HepG2 (cell line): Measurements from ENCODE around the gene EMC10. TPM values are rescaled to one million over a fixed set of nuclear protein-coding genes. Genes with fewer than 3 reads are reported as not detected.

ENCODE experiments used
- ATAC-seq: fragments of 200-7000 bp; cut with Tn5 transposase; 3 replicates; pipeline ENCODE4 v1.9.1; 2020; ENCODE audit warnings: mild to moderate bottlenecking, moderate library complexity
- BruUV-seq: library from RNA; stranded (reverse); fragments of 400-500 nt; replicated peaks from 2 replicates; lab custom pipeline; 2021; lab: Mats Ljungman, UMichigan
- CTCF ChIA-PET: fragments of 300-600 bp; formaldehyde crosslinking; extraction: SDS; loops from one replicate; lab custom pipeline; 2021; ENCODE audit warnings: low total read pairs, inconsistent platforms, low intra/inter-chr PET ratio; lab: Yijun Ruan, JAX
- POLR2A ChIA-PET: fragments of 350-600 bp; sonication (Branson Sonifier 250); formaldehyde crosslinking; loops from one replicate; lab custom pipeline; 2020; ENCODE audit warnings: antibody characterized with exemption, inconsistent platforms; lab: Yijun Ruan, JAX
- DNase-seq: peaks from one replicate; pipeline ENCODE4 v3.0.0-alpha.2; 2015; ENCODE audit warnings: low spot score
- FAIRE-seq: peaks from 3 replicates; lab custom pipeline; 2011; peaks lifted over from hg19 to GRCh38; lab: Jason Lieb, UNC
- H2AFZ ChIP-seq: one replicate; pipeline ENCODE4 v1.6.1; 2011; ENCODE audit warnings: low read length, inconsistent platforms
- H3K27ac ChIP-seq: fragments of 300-600 bp; 3 replicates; pipeline ENCODE4 v1.8.0; 2011; ENCODE audit warnings: mixed run types, mild to moderate bottlenecking, mixed read lengths, low read length, inconsistent platforms; ENCODE audit not compliant: insufficient read depth; ENCODE audit errors: extremely low read length
- H3K27me3 ChIP-seq, 2 experiments: fragments of 200-600 bp in 1 of 2; 2 replicates in 1 of 2; 3 replicates in 1 of 2; pipeline versions ENCODE4 v1.6.0 to v1.8.0; 2011; ENCODE audit warnings: low read length in 2 of 2, mild to moderate bottlenecking in 2 of 2, moderate library complexity in 2 of 2, inconsistent platforms in 1 of 2; ENCODE audit not compliant: insufficient read depth in 2 of 2, control insufficient read depth in 1 of 2
- H3K36me3 ChIP-seq, 2 experiments: fragments of 200-600 bp in 1 of 2; replicated peaks in 1 of 2; 2 replicates in 1 of 2; 3 replicates in 1 of 2; pipeline versions ENCODE4 v1.5.1 to v1.8.0; 2011; ENCODE audit warnings: low read length in 2 of 2, inconsistent platforms in 1 of 2; ENCODE audit not compliant: insufficient read depth in 2 of 2, control insufficient read depth in 1 of 2
- H3K4me1 ChIP-seq: 2 replicates; pipeline ENCODE4 v1.5.1; 2012; ENCODE audit warnings: low read length, inconsistent platforms; ENCODE audit not compliant: insufficient read depth
- H3K4me2 ChIP-seq: 2 replicates; pipeline ENCODE4 v1.6.0; 2011; ENCODE audit warnings: low read depth, low read length, inconsistent platforms
- H3K4me3 ChIP-seq, 3 experiments: fragments of 200-600 bp in 1 of 3; sonication (generic), shearing (Covaris generic) in 1 of 3; replicated peaks in 1 of 3; 2 replicates each; pipeline ENCODE4 v1.5.1; 2011 to 2016; ENCODE audit warnings: low read length in 3 of 3, inconsistent platforms in 2 of 3, low read depth in 2 of 3, mild to moderate bottlenecking in 2 of 3, control low read depth in 1 of 3, mixed read lengths in 1 of 3; ENCODE audit not compliant: insufficient read depth in 1 of 3
- H3K79me2 ChIP-seq: one replicate; pipeline ENCODE4 v1.6.1; 2011; ENCODE audit warnings: low read length, inconsistent platforms; ENCODE audit not compliant: insufficient read depth
- H3K9ac ChIP-seq: 2 replicates; pipeline ENCODE4 v1.6.0; 2011; ENCODE audit warnings: mild to moderate bottlenecking, low read depth, low read length, inconsistent platforms; ENCODE audit not compliant: insufficient read depth
- H3K9me3 ChIP-seq: 2 replicates; pipeline ENCODE4 v1.5.1; 2012; ENCODE audit warnings: mild to moderate bottlenecking, low read length
- H4K20me1 ChIP-seq: 2 replicates; pipeline ENCODE4 v1.6.0; 2011; ENCODE audit warnings: inconsistent platforms, mild to moderate bottlenecking, low read length, moderate library complexity; ENCODE audit not compliant: insufficient read depth
- CHD2 ChIP-seq: IDR thresholded peaks from 2 replicates; pipeline ENCODE4 v1.6.1; 2011; ENCODE audit warnings: low read depth, low read length, improper control_type of control experiment
- GATA4 ChIP-seq: sonication (generic); IDR thresholded peaks from 2 replicates; pipeline ENCODE4 v1.6.1; 2016; ENCODE audit warnings: antibody characterized with exemption, low read depth, borderline replicate concordance
- MEF2D ChIP-seq: sonication (generic); formaldehyde crosslinking; IDR thresholded peaks from 2 replicates; pipeline ENCODE4 v1.5.1; 2020; ENCODE audit warnings: mild to moderate bottlenecking, missing genetic modification reagents
- NRL ChIP-seq: sonication (generic); formaldehyde crosslinking; IDR thresholded peaks from 2 replicates; pipeline ENCODE4 v1.5.0; 2020; ENCODE audit warnings: missing genetic modification reagents, mild to moderate bottlenecking, moderate library complexity, borderline replicate concordance
- RFX1 ChIP-seq: fragments of 450-650 bp; IDR thresholded peaks from 2 replicates; pipeline ENCODE4 v1.6.1; 2017
- SKIL ChIP-seq: sonication (generic); formaldehyde crosslinking; IDR thresholded peaks from 2 replicates; pipeline ENCODE4 v1.8.0; 2022; ENCODE audit warnings: missing genetic modification reagents, mild to moderate bottlenecking, moderate library complexity, borderline replicate concordance
- SMAD9 ChIP-seq: sonication (generic); formaldehyde crosslinking; IDR thresholded peaks from 2 replicates; pipeline ENCODE4 v1.5.1; 2020; ENCODE audit warnings: mild to moderate bottlenecking, missing genetic modification reagents
- SMYD3 ChIP-seq: sonication (generic); formaldehyde crosslinking; IDR thresholded peaks from 2 replicates; pipeline ENCODE4 v1.8.1; 2023; ENCODE audit warnings: mild to moderate bottlenecking, missing genetic modification reagents
- SP2 ChIP-seq: sonication (generic); formaldehyde crosslinking; IDR thresholded peaks from 2 replicates; pipeline ENCODE4 v1.5.1; 2020; ENCODE audit warnings: mild to moderate bottlenecking, missing genetic modification reagents
- TFDP2 ChIP-seq: sonication (generic); formaldehyde crosslinking; IDR thresholded peaks from 2 replicates; pipeline ENCODE4 v1.4.0; 2020; ENCODE audit warnings: missing genetic modification reagents
- ZMYM3 ChIP-seq: sonication (generic); formaldehyde crosslinking; IDR thresholded peaks from 2 replicates; pipeline ENCODE4 v1.5.1; 2020; ENCODE audit warnings: mild to moderate bottlenecking, missing genetic modification reagents
- ZNF232 ChIP-seq: sonication (generic); formaldehyde crosslinking; IDR thresholded peaks from 2 replicates; pipeline ENCODE4 v1.4.0; 2020; ENCODE audit warnings: missing genetic modification reagents, borderline replicate concordance
- ZNF292 ChIP-seq: sonication (generic); formaldehyde crosslinking; IDR thresholded peaks from 2 replicates; pipeline ENCODE4 v1.8.1; 2022; ENCODE audit warnings: mild to moderate bottlenecking, low read depth, missing genetic modification reagents, borderline replicate concordance
- WGBS: methylation state at CpG from one replicate; pipeline ENCODE4 v1.1.6; 2017; ENCODE audit warnings: low lambda C conversion rate; 5-methylcytosine and 5-hydroxymethylcytosine counted together
- in situ Hi-C: cut with HindIII; loops from 2 replicates; pipeline ENCODE4 v1.10.0; 2017; ENCODE audit warnings: low pct_unique_long_range_greater_than_20kb; ENCODE audit not compliant: extremely low pct_ligation_motif_present
- intact Hi-C: fragments of 100-400 bp; cut with micrococcal nuclease; formaldehyde crosslinking; loops from one replicate; pipeline ENCODE4 v1.10.0; 2022; ENCODE audit not compliant: unreplicated experiment
- polyA plus RNA-seq, 8 experiments: library from polyadenylated mRNA; depleted of rRNA in 3 of 8; stranded (reverse) in 7 of 8; unstranded in 1 of 8; fragments of >200 nt; fragmentation: Illumina TruSeq in 4 of 8; extraction: Trizol in 4 of 8; gene quantifications; 2 replicates each; pipeline versions ENCODE4 v1.2.1 to v1.2.3, GENCODE V29; 2011 to 2016; ENCODE audit warnings: low read depth in 4 of 8, missing spikeins in 1 of 8, mixed read lengths in 1 of 8; ENCODE audit not compliant: insufficient read depth in 1 of 8
- total RNA-seq, 5 experiments: library from RNA; depleted of rRNA; stranded (reverse); fragments of >200 nt; fragmentation: Illumina TruSeq; extraction: Trizol; gene quantifications; 2 replicates each; pipeline ENCODE4 v1.2.3, GENCODE V29; 2016; ENCODE audit warnings: low read depth in 1 of 5
- TF ChIP-seq, protein P1 (sequence below): sonication (generic); formaldehyde crosslinking; IDR thresholded peaks from 2 replicates; pipeline ENCODE4 v1.4.0; 2020; ENCODE audit warnings: missing genetic modification reagents, borderline replicate concordance

EMC10 gene
- total and polyA plus RNA-seq, 2 of the 13 experiments (the other 11 are each of a cell fraction or from before 2014, with no cell fraction given), result not detected

GRCh38 chr19:50500753-50501151 is 24.4 kb downstream of the EMC10 start:
- ChIA-PET POLR2A (no interaction called here), CTCF (no interaction called here)
- FAIRE-seq, result no peak
- no peak for DNase-seq
- in situ Hi-C loops, result no loop called here
- 12% methylated on average over 5 of the region's 10 CpGs for WGBS
- Histone ChIP-seq H3K4me3 (no peak overlapping the region), H3K9ac (no peak overlapping the region), H3K27me3 (peaks cover 1 to 7% of the 10 kb centered on the region in 2 experiments; a peak in 3 of 5 replicates), H3K36me3 (no peaks in the 10 kb centered on the region), H4K20me1 (no peaks in the 10 kb centered on the region), H3K9me3 (no peaks in the 10 kb centered on the region), H3K27ac (no peak overlapping the region), H3K79me2 (no peaks in the 10 kb centered on the region), H3K4me2 (no peak overlapping the region), H2AFZ (no peak overlapping the region), H3K4me1 (peaks cover 11% of the 10 kb centered on the region)
- intact Hi-C loops, result no loop called here
- peak; percentile 14 for ATAC-seq
- TF ChIP-seq ZNF232 (CRISPR knock-in tag) (no peak), SKIL (CRISPR knock-in tag) (no peak)
- BruUV-seq, result no TSS peak

- no peak for FAIRE-seq
- H3K4me1 ChIP-seq, result peaks cover 11% of the 10 kb centered on the region
- H3K27ac ChIP-seq, result no peak overlapping the region
- ATAC-seq, result no peak
- intact Hi-C loops, result no loop called here
- no peak overlapping the region for H3K4me3 ChIP-seq
- 3% methylated on average over 3 of the region's 12 CpGs for WGBS
- no peaks in the 10 kb centered on the region for H3K9me3 ChIP-seq
- no peak overlapping the region for H2AFZ ChIP-seq
- DNase-seq, result no peak
- no TSS peak for BruUV-seq
- H3K27me3 ChIP-seq, result peaks cover 1 to 7% of the 10 kb centered on the region in 2 experiments; a peak in 3 of 5 replicates
- CTCF ChIA-PET, result no interaction called here
- H3K36me3 ChIP-seq, result no peaks in the 10 kb centered on the region
- H3K79me2 ChIP-seq, result no peaks in the 10 kb centered on the region
- H3K9ac ChIP-seq, result no peak overlapping the region
- H4K20me1 ChIP-seq, result no peaks in the 10 kb centered on the region
- POLR2A ChIA-PET, result no interaction called here
- no peak overlapping the region for H3K4me2 ChIP-seq
- in situ Hi-C loops, result no loop called here
- no peak for TF ChIP-seq ZMYM3 (CRISPR knock-in tag)
- TF ChIP-seq ZNF292 (CRISPR knock-in tag), result no peak
- no peak for TF ChIP-seq NRL (CRISPR knock-in tag)
- TF ChIP-seq, protein P1, sequence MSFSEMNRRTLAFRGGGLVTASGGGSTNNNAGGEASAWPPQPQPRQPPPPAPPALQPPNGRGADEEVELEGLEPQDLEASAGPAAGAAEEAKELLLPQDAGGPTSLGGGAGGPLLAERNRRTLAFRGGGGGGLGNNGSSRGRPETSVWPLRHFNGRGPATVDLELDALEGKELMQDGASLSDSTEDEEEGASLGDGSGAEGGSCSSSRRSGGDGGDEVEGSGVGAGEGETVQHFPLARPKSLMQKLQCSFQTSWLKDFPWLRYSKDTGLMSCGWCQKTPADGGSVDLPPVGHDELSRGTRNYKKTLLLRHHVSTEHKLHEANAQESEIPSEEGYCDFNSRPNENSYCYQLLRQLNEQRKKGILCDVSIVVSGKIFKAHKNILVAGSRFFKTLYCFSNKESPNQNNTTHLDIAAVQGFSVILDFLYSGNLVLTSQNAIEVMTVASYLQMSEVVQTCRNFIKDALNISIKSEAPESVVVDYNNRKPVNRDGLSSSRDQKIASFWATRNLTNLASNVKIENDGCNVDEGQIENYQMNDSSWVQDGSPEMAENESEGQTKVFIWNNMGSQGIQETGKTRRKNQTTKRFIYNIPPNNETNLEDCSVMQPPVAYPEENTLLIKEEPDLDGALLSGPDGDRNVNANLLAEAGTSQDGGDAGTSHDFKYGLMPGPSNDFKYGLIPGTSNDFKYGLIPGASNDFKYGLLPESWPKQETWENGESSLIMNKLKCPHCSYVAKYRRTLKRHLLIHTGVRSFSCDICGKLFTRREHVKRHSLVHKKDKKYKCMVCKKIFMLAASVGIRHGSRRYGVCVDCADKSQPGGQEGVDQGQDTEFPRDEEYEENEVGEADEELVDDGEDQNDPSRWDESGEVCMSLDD, result no peak
- TF ChIP-seq GATA4, result no peak
- TF ChIP-seq SP2 (CRISPR knock-in tag), result no peak
- TF ChIP-seq MEF2D (CRISPR knock-in tag), result no peak
- TF ChIP-seq SMAD9 (CRISPR knock-in tag), result no peak
- TF ChIP-seq TFDP2 (CRISPR knock-in tag), result no peak
- no peak for TF ChIP-seq SMYD3
- TF ChIP-seq CHD2, result no peak
- no peak for TF ChIP-seq RFX1
These were observed 24.9 kb downstream of the EMC10 start for GRCh38 chr19:50501186-50501567.
